ENCODE measurements around the gene SMARCD1. TPM values are rescaled to one million over a fixed set of nuclear protein-coding genes. Genes with fewer than 3 reads are reported as not detected.

The SMARCD1 gene
- total and polyA plus RNA-seq, 4 donors, result 4.6 to 24.4 (median 15.3) TPM

GRCh38 chr12:50053583-50053982 lies 31.6 kb upstream of the SMARCD1 start:
- 86% methylated on average over 1 of the region's 1 CpG for WGBS
- peaks cover 7 to 21% (median 12%) of the 10 kb centered on the region in 4 donors for H3K4me1 ChIP-seq (ENCODE audit: control insufficient read depth in 4 of 4, insufficient read depth in 4 of 4, low read length in 3 of 4)
- H3K9ac ChIP-seq (ENCODE audit: low read depth in 1 of 2, low read length in 2 of 2), result no peak overlapping the region
- H3K36me3 ChIP-seq (ENCODE audit: control insufficient read depth in 4 of 4, insufficient read depth in 3 of 4, low read depth in 1 of 4, low read length in 3 of 4), result no peaks in the 10 kb centered on the region
- no peak for DNase-seq (ENCODE audit: low spot score)
- no peaks in the 10 kb centered on the region for H3K9me3 ChIP-seq (ENCODE audit: control insufficient read depth in 4 of 4, low read length in 3 of 4)
- no peak overlapping the region for H3K27ac ChIP-seq (ENCODE audit: low read depth in 1 of 2, low read length in 2 of 2)
- peaks cover 0 to 2% (median 0%) of the 10 kb centered on the region in 4 donors for H3K27me3 ChIP-seq (ENCODE audit: control insufficient read depth in 4 of 4, insufficient read depth in 4 of 4, low read length in 3 of 4)
- TF ChIP-seq MAX (IDR thresholded peaks at IDR 0.05) (no peak), EGR1 (IDR thresholded peaks at IDR 0.05; ENCODE audit: low read depth in 2 of 2) (no peak), FOXA2 (IDR thresholded peaks at IDR 0.05) (no peak), REST (IDR thresholded peaks at IDR 0.05) (no peak), HNF4G (IDR thresholded peaks at IDR 0.05) (no peak), RXRA (IDR thresholded peaks at IDR 0.05) (no peak), RAD21 (IDR thresholded peaks at IDR 0.05) (no peak), SP1 (IDR thresholded peaks at IDR 0.05) (no peak), JUND (IDR thresholded peaks at IDR 0.05) (no peak), NR2F2 (IDR thresholded peaks at IDR 0.05) (no peak), YY1 (IDR thresholded peaks at IDR 0.05) (no peak)
- TF ChIP-seq, protein P1, sequence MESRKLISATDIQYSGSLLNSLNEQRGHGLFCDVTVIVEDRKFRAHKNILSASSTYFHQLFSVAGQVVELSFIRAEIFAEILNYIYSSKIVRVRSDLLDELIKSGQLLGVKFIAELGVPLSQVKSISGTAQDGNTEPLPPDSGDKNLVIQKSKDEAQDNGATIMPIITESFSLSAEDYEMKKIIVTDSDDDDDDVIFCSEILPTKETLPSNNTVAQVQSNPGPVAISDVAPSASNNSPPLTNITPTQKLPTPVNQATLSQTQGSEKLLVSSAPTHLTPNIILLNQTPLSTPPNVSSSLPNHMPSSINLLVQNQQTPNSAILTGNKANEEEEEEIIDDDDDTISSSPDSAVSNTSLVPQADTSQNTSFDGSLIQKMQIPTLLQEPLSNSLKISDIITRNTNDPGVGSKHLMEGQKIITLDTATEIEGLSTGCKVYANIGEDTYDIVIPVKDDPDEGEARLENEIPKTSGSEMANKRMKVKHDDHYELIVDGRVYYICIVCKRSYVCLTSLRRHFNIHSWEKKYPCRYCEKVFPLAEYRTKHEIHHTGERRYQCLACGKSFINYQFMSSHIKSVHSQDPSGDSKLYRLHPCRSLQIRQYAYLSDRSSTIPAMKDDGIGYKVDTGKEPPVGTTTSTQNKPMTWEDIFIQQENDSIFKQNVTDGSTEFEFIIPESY (IDR thresholded peaks at IDR 0.05), result no peak
- no peak overlapping the region for H3K4me3 ChIP-seq (ENCODE audit: low read depth in 1 of 3, low read length in 3 of 3)

DNA sequence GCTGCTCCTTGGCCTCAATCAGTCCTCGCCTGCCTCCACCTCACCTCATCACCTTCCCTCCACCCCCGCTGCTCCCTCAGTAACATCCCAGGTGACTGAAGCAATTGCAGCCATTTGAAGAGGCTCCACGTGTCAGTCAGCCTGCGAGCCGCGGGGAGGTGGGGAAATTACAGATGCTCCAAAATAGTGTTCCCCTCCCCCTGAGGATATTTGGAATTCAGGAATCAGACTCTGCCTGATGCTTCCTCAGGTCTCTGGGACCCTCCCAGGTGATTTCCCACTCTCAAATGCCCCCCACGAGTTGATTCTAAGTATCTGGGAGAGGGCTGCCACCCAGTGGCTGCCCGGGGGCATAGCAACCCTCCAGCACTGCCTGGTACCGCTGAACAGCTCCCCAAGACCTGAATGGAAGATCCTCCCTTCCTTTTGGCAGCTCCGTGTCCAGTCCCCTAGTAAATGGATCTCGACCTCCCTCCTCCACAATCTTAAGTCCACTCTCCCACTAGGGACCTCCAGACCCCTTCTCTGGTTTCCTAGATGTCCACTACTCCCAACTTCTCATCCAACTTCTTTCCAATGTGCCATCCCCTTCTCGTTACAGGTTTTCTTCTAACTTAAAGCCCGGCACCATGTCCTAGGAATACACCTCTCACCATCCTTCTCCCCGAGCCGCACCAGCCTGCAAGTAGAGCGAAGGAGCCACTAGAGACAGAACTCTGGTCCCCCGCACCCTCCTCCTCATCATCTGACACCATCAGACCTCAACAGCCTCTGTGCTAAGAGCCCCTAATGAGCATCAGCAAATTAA lies 29.1 kb upstream of the SMARCD1 start:
- Histone ChIP-seq H3K27ac (ENCODE audit: low read depth in 1 of 2, low read length in 2 of 2) (no peak overlapping the region), H3K27me3 (ENCODE audit: control insufficient read depth in 4 of 4, insufficient read depth in 4 of 4, low read length in 3 of 4) (peaks cover 0 to 2% (median 0%) of the 10 kb centered on the region in 4 donors), H3K9ac (ENCODE audit: low read depth in 1 of 2, low read length in 2 of 2) (no peak overlapping the region), H3K4me1 (ENCODE audit: control insufficient read depth in 4 of 4, insufficient read depth in 4 of 4, low read length in 3 of 4) (peaks cover 7 to 19% (median 10%) of the 10 kb centered on the region in 4 donors), H3K9me3 (ENCODE audit: control insufficient read depth in 4 of 4, low read length in 3 of 4) (no peaks in the 10 kb centered on the region), H3K36me3 (ENCODE audit: control insufficient read depth in 4 of 4, insufficient read depth in 3 of 4, low read depth in 1 of 4, low read length in 3 of 4) (no peaks in the 10 kb centered on the region), H3K4me3 (ENCODE audit: low read depth in 1 of 3, low read length in 3 of 3) (no peak overlapping the region)
- peak; percentile 57 for DNase-seq (ENCODE audit: low spot score)
- WGBS, result 12% methylated on average over 17 of the region's 17 CpGs
- TF ChIP-seq JUND (IDR thresholded peaks at IDR 0.05) (no peak), REST (IDR thresholded peaks at IDR 0.05) (no peak), RAD21 (IDR thresholded peaks at IDR 0.05) (peak; percentile 83 to 86), MAX (IDR thresholded peaks at IDR 0.05) (no peak), FOXA2 (IDR thresholded peaks at IDR 0.05) (no peak), CTCF (IDR thresholded peaks at IDR 0.05; ENCODE audit: low read depth, low read length, missing input control) (peak; percentile 91), YY1 (IDR thresholded peaks at IDR 0.05) (no peak)
- TF ChIP-seq, protein P1 (IDR thresholded peaks at IDR 0.05), result no peak
